ENCODE results near the gene GHITM.

The GHITM gene

DNA sequence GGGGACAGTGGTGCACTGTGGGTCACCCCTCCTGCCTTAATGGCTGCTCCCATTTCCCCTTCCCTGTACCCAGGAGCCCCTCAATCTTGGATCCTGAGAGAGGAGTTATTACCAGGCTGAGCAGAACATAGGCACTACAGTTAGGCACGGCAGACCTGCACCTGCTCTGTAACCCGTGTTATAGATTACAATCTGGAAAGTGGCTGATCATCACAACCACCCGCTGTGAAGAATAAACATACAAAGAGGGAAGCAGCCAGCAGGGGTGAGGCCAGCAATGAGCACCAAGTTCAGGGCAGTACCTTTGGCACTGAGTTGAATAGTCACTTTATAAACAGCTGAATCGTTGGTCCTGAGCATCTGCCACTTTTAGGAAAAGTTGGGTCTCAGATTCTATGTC, 56.8 kb downstream of the GHITM start:
- TF ChIP-seq, protein P1, sequence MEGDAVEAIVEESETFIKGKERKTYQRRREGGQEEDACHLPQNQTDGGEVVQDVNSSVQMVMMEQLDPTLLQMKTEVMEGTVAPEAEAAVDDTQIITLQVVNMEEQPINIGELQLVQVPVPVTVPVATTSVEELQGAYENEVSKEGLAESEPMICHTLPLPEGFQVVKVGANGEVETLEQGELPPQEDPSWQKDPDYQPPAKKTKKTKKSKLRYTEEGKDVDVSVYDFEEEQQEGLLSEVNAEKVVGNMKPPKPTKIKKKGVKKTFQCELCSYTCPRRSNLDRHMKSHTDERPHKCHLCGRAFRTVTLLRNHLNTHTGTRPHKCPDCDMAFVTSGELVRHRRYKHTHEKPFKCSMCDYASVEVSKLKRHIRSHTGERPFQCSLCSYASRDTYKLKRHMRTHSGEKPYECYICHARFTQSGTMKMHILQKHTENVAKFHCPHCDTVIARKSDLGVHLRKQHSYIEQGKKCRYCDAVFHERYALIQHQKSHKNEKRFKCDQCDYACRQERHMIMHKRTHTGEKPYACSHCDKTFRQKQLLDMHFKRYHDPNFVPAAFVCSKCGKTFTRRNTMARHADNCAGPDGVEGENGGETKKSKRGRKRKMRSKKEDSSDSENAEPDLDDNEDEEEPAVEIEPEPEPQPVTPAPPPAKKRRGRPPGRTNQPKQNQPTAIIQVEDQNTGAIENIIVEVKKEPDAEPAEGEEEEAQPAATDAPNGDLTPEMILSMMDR (conservative IDR thresholded peaks at IDR 0.05; ENCODE audit: low read depth, low read length), result no peak
- no peak for DNase-seq (ENCODE audit: low read depth)
- no peak overlapping the region for H3K4me3 ChIP-seq (ENCODE audit: low read depth, low read length)

DNA sequence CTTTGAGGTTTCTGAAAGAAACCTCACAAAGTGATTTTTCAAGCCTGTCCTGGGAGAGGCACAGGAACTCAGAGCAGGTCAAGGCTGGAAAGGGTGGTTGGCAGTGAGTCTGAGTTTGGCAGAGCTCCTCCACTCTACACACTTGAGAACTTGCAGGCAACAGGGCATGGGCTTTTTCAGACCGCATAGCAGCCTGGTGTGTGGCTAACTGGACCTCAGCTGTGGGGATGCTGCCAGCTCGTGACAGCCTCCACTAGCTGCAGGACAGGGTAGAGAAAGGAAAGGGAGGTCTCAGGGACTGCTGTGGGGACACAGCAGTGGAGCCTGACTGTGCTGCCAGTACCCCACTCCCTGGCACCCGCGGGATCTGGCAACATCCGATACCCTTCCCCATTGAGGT, 57.6 kb downstream of the GHITM start:
- H3K4me3 ChIP-seq (ENCODE audit: low read depth, low read length), result no peak overlapping the region
- TF ChIP-seq, protein P1 (conservative IDR thresholded peaks at IDR 0.05; ENCODE audit: low read depth, low read length), result no peak
- no peak for DNase-seq (ENCODE audit: low read depth)

DNA sequence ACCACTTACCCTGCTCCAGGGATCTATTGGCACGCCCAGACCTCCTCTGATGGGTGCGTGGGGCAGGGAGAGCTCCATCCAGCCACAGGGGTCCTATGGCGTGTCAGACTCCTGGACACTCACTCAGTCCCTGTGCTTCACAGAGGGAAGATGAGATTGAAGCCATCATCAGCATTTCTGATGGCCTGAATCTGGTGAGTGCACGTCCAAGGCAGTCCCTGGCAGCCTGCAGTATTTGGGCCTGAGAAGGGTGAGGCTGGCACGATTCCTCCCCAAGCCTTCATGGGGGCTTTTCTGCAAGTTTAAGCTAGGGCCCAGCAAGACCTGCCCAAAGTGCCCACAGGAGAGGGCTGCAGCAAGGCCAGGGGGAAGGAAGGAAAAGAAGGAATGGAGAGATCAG, 58.3 kb downstream of the GHITM start:
- H3K4me3 ChIP-seq (ENCODE audit: low read depth, low read length), result no peak overlapping the region
- no peak for DNase-seq (ENCODE audit: low read depth)
- TF ChIP-seq, protein P1 (conservative IDR thresholded peaks at IDR 0.05; ENCODE audit: low read depth, low read length), result no peak

DNA sequence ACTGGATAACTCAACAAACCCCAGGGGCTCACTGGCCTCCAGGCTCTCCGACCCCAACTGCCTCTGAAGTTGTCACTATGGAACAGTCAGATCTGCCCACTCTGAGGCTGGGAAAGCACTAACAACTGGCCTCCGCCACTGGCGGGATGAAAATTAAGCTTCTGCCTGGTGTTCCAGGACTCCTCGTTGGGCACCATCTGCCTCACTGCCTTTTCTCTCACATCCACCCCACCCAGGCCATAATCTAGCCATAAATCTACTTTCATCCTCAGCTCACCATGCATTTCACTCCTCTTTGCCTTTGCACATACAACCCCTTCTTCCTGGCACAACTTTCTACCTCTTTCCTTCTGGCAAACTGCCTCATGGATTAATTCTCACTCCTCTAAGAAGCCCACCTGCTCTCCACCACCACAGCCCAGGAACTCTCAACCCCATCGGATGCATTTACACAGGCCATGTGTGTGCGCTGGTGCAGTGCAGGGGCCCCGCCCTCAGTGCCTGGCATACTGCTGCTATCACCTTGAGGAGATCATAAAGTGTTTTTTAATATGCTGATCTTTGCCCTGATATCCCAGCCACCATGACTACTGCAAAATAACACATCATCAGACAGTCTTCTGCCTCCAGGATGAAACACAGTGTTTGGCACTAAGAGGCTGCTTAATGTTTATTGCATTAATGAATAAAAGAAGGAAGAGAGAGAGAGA, 59.1 kb downstream of the GHITM start:
- no peak for DNase-seq (ENCODE audit: low read depth)
- H3K4me3 ChIP-seq (ENCODE audit: low read depth, low read length), result no peak overlapping the region
- TF ChIP-seq, protein P1 (conservative IDR thresholded peaks at IDR 0.05; ENCODE audit: low read depth, low read length), result no peak

DNA sequence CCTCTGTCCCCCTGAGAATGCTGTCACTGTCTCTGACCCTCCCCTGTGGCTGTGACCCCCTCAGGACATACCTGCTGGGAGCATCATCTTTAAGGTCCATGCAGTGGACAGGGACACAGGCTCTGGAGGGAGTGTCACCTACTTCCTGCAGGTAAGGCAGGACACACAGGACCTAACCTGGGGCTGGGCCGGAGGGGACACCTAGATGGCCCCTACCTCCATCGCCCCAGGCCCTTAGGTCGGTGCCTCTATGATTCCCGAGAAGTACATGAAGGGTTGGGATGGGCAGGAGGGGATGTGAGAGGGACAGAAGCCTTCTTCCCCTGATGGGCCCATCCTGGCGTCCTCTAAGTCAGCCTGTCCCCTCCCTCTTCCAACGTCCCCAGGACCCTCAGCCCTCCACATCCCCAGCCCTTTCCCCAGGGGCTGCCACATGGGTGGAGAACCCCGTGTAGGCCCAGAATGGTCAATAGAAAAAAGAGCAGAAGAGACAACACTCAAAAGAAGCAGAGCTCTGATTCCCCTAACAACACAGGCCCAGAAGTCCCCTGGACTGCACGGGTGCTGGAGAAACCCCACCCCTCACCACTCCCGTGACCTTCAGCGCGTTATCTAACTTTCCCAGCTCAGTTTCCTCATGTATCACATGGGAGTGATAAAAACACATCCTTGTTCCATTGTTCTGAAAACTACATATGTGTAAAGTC, 61.4 kb downstream of the GHITM start:
- DNase-seq (ENCODE audit: low read depth), result no peak
- no peak overlapping the region for H3K4me3 ChIP-seq (ENCODE audit: low read depth, low read length)
- TF ChIP-seq, protein P1 (conservative IDR thresholded peaks at IDR 0.05; ENCODE audit: low read depth, low read length), result no peak

DNA sequence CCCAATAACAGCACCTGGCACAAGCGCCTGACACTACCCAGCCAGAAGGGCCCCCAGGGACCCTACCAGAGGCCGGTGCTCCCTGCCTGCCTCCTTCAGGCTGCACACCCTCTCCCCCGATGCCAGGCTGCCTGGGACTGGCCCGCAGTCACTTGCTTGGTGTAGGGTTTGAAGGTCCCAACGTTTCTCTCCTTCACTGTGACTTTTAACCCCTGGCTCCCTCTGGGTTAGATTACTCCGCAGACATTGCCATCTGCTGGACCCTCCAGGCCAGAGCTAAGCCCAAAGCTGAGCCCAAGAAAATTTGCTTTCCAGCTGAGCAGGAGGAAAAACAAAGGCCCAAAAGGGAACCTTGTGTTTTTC, 61.9 kb downstream of the GHITM start:
- H3K4me3 ChIP-seq (ENCODE audit: low read depth, low read length), result no peak overlapping the region
- TF ChIP-seq, protein P1 (conservative IDR thresholded peaks at IDR 0.05; ENCODE audit: low read depth, low read length), result no peak
- no peak for DNase-seq (ENCODE audit: low read depth)

DNA sequence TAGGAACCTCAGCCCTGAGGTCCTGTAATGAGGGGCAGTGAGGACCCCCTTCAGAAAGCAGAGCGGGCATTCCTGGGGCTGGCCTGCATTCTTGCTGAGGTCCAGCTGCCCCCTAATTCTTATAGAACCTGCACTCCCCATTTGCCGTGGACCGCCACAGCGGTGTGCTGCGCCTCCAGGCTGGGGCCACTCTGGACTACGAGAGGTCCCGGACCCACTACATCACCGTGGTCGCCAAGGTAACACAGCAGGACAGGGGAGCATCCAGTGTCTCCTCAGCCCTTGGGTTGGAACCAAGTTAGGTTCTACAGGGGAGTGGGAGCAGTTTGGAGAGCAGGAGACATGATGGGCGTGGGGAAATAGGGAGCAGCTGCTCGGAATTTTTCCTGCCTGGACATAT, 62.4 kb downstream of the GHITM start:
- H3K4me3 ChIP-seq (ENCODE audit: low read depth, low read length), result no peak overlapping the region
- TF ChIP-seq, protein P1 (conservative IDR thresholded peaks at IDR 0.05; ENCODE audit: low read depth, low read length), result no peak

More for the DNA sequence above, 62.4 kb downstream of the GHITM start:
- DNase-seq (ENCODE audit: low read depth), result no peak
